Mononuclear cell (primary cell): ENCODE data around the gene SDC1. TPM values are rescaled to one million over a fixed set of nuclear protein-coding genes. Genes with fewer than 3 reads are reported as not detected.

Experiments used
- H3K27me3 ChIP-seq: 2 replicates; pipeline ENCODE4 v1.6.0; 2011; ENCODE audit warnings: low read length, control low read depth; ENCODE audit not compliant: insufficient read depth
- H3K4me1 ChIP-seq: 2 replicates; pipeline ENCODE4 v1.5.1; 2011; ENCODE audit warnings: mild to moderate bottlenecking, low read length, control low read depth; ENCODE audit not compliant: insufficient read depth
- H3K4me3 ChIP-seq: 2 replicates; pipeline ENCODE4 v1.5.1; 2011; ENCODE audit warnings: mild to moderate bottlenecking, low read length, moderate library complexity
- H3K9me3 ChIP-seq: 2 replicates; pipeline ENCODE4 v1.5.1; 2011; ENCODE audit warnings: low read depth, mild to moderate bottlenecking, control low read depth, low read length
- total RNA-seq: library from RNA; depleted of rRNA; stranded (reverse); fragments of >200 nt; gene quantifications from one replicate; pipeline ENCODE4 v1.2.3, GENCODE V29; 2012

The SDC1 gene
- total RNA-seq, 1 donor = not detected

DNA sequence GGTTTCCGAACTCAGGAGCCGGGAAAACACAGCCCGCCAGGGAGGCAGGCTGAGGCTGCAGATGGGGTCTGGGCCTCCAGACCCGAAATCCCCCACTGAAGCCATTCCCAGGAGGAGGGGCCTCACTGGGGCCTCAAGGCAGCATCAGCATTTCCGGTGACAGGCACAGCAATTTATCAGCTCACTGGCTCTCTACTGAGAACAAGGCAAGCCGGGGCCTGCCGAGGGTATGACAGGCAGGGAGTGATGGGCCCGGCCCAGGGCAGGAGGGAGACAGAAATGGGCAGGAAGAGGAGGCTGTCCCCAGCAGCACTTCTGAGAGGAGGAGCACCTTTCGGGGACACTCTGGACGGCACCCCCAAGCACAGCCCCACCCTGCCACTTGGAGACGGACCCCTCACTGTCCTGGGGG is 12.5 kb downstream of the SDC1 start:
- H3K27me3 ChIP-seq = no peaks in the 10 kb centered on the region
- no peak overlapping the region for H3K4me3 ChIP-seq
- H3K9me3 ChIP-seq = no peaks in the 10 kb centered on the region
- no peaks in the 10 kb centered on the region for H3K4me1 ChIP-seq

DNA sequence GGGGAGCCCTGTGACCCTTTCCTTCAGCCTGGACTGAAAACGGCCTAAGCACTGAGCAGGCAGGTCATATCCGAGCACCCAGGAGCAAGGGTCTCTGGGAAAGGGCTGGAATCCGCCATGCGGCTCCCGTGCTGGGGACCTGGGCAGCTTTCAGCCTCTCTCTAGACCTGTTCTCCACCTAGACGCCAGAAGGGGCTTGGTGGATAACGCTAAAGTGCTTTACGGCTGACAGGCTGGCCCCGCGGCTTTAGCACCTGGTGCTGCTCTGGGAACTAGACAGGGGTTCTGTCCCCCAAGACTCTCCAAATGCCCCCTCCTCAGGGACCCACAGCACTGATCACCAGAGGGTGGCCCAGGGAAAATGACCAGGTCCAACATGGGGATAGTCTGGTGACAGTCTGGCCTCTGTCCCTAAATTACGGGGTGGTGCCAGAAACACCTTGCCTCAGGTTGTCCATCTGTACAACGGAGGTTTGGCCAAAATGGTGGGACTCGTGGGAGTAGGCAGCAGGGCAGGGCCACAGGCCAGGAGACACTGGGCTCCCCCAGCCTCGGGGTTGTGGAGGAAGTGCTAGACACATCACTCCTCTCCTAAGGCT is 13.0 kb downstream of the SDC1 start:
- no peaks in the 10 kb centered on the region for H3K4me1 ChIP-seq
- H3K4me3 ChIP-seq = no peak overlapping the region
- no peaks in the 10 kb centered on the region for H3K27me3 ChIP-seq
- H3K9me3 ChIP-seq = no peaks in the 10 kb centered on the region

DNA sequence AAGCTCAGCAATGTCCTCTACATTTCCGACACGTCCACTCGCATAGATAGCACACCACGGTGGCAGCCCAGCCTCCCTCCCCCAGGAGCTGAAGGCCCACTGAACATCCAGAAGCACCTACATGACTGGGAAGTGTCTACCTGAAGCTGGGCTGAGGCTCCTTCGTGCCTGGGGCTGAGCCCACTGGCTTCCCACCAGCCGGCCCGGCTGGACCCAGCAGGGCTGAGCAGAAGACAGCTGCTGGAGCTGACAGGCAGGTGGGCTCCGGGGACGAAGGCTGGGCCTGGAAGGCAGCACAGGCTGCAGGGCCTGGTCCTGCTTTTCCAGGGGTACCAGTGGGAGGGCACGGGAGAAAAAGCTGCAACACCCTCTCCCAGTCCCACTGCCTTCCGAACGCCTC is 13.5 kb downstream of the SDC1 start:
- Histone ChIP-seq H3K9me3 (no peaks in the 10 kb centered on the region), H3K4me1 (no peaks in the 10 kb centered on the region), H3K27me3 (no peaks in the 10 kb centered on the region), H3K4me3 (no peak overlapping the region)

DNA sequence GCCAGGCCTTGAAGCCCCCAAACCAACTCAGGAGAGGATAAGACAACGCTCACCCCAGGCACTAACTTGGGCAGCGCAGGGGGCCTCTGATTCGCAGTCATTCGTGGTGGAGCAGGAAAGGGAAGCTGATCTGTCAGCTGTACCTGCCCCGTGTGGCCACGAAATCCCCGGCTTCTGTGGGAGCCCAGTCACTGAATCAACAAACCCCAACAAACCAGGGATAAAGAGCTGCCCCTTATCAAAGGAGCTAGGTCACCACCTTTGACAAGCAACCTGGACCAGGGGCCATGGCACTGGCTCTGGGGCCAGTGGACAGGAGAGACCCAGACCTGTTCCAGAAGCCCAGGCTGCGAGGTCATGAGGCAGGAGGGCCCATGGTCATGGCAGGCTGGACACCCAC is 14.5 kb downstream of the SDC1 start:
- H3K27me3 ChIP-seq = no peaks in the 10 kb centered on the region
- H3K4me3 ChIP-seq = no peak overlapping the region
- no peaks in the 10 kb centered on the region for H3K9me3 ChIP-seq
- no peaks in the 10 kb centered on the region for H3K4me1 ChIP-seq

DNA sequence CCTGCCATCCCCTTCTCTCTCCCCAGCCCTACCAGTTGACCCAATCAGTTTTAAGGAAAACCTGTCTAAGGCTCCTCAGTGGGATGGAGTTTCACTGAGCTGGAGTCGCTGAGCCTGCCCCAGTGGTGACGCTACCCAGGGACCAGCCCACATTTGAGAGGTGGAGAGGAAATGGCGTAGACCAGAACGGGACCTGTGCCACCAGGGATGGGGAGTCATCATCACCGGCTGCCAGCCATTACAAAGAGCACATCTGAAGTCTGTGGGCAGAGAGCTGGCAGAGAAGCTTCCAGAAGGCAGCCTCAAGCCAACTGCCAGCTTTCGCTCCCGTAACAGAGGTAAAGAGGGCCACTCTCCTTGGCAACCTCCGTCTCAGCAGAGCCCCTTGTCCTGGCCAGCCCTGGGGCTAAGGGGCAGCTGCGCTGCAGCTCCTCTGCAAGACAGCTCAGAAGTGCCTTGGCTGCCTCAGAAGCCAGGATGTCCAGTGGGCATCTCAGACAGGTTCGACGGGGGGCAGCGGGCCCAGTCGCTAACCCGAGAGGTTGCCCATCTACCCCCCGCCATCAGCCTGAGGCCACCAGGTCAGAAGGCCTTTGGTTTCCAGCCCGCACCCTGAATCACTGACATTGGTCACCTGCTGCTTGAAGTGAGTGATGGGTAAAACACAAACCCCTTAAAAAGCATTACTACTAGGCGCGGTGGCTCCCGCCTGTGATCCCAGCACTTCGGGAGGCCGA is 15.4 kb downstream of the SDC1 start:
- Histone ChIP-seq H3K4me3 (no peak overlapping the region), H3K9me3 (no peaks in the 10 kb centered on the region), H3K4me1 (no peaks in the 10 kb centered on the region), H3K27me3 (no peaks in the 10 kb centered on the region)

DNA sequence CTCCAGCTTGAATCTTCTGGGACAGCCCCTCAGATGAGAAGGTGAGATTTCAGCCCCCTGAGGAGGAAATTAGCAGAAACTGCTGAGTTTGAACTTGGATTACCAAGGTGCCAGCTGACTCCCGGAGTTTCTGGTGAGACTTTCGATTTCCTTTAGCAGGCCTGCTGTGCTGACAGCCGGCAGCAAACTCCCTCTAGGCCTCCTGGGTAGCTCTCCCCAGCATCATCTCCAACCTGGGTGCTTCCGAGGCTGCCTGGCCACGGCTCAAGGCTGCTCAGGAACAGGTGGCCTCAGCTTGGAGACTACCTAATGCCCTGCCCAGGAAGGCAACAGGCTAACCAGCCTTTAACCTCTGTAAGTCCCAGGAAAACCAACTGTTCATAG is 16.5 kb downstream of the SDC1 start:
- Histone ChIP-seq H3K27me3 (no peaks in the 10 kb centered on the region), H3K9me3 (no peaks in the 10 kb centered on the region), H3K4me1 (no peaks in the 10 kb centered on the region), H3K4me3 (no peak overlapping the region)

DNA sequence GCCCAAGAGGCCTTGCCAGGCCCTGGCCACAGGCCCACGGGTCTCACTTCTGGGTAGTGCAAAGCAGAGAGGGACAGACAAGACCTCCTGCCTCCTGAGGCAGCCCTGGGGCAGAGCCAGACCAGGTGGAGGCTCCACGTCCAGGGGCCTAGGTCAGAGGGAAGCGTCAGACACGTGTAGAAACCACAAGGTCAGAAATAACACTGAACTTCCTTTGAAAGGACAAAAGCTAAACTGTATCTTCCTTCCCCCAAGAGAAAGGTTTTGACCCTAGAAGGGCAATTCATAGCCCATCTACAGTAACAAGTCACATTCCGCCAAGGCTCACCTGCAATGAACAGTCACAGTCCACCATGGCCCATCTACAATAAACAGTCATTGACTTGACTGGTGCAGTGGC is 17.9 kb downstream of the SDC1 start:
- no peaks in the 10 kb centered on the region for H3K9me3 ChIP-seq
- H3K4me3 ChIP-seq = no peak overlapping the region
- no peaks in the 10 kb centered on the region for H3K27me3 ChIP-seq
- no peaks in the 10 kb centered on the region for H3K4me1 ChIP-seq

DNA sequence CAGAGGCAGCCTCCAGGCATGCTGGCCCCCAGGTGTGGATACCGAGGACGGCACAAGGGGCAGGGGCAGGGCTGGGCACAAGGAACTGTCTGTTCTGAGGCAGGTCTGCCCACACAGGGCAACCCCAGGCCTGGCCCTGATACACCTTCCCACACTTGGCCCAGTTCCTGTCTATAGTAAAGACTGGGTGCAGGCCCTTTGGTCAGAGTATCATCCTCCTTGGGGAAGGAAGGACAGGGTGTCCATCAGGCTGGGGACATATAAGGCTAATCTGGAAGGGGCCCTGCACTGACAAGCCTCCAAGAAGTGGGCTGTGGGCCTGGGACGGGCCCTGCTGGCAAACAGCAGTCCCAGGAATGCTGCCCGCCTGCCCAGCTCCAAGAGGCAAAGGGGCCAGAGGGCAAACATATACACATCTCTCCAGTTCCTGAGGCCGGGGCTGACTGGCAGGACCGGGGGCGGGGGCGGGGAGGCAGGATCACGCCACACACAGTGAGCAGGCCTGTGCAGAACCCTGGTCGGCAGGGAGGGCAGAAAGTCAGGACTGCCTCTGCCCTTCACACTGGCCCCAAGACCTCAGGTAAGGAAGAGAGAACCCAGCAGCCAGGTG is 18.9 kb downstream of the SDC1 start:
- no peaks in the 10 kb centered on the region for H3K9me3 ChIP-seq
- H3K4me1 ChIP-seq = no peaks in the 10 kb centered on the region
- no peaks in the 10 kb centered on the region for H3K27me3 ChIP-seq
- H3K4me3 ChIP-seq = no peak overlapping the region

DNA sequence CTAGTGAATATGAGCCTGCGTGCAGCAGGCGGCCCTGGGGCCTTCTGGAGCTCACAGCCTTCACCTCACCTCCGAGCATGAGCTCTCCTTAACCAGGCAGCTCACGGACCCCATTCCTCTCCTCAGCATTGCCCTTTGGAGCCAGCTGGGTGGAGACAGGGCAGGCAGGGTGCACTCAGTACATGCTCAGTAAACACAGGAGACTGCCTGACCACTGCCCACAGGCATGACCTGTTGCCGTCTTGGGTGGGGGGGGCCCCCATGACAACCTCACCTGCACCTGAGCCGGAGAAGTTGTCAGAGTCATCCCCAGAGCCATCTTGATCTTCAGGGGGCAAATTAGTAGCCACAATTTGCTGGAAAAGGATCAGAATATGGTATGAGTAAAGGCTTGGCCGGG is 19.9 kb downstream of the SDC1 start:
- Histone ChIP-seq H3K4me3 (no peak overlapping the region), H3K4me1 (no peaks in the 10 kb centered on the region), H3K9me3 (no peaks in the 10 kb centered on the region), H3K27me3 (no peaks in the 10 kb centered on the region)

DNA sequence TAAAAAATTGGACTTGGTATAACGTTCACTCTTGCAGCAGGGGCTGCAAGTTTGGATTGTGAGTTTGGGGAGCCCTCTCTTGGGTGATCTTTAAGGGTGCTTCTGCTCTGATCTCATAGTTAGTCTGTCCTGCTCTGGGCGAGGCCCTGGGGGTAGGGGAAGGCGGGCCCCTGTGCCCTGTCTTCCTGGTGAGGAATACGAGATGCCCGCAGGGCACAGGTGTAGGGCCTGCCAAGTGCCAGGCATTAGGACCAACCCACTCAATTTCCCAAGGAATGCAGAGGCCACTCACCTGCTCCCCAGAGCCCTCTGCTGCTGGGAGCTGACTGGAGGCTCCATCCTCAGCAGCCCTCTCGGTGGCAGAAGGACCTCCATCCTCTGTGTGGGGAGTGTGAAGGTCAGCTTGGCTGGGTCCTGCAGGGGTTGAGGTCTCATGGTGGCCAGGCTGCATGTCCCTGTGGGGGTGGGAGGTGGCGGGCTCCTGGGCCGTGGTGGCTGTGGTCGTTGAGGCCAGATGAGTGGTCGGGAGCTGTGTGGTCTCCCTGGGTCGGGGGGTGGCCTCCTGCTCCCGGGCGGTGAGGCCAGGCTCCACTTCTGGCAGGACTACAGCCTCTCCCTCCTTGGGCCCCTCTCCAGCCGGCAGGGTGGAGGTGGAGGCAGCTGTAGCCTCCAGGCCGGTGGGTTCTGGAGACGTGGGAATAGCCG is 21.3 kb downstream of the SDC1 start:
- Histone ChIP-seq H3K4me1 (no peaks in the 10 kb centered on the region), H3K27me3 (no peaks in the 10 kb centered on the region), H3K9me3 (no peaks in the 10 kb centered on the region), H3K4me3 (no peak overlapping the region)

DNA sequence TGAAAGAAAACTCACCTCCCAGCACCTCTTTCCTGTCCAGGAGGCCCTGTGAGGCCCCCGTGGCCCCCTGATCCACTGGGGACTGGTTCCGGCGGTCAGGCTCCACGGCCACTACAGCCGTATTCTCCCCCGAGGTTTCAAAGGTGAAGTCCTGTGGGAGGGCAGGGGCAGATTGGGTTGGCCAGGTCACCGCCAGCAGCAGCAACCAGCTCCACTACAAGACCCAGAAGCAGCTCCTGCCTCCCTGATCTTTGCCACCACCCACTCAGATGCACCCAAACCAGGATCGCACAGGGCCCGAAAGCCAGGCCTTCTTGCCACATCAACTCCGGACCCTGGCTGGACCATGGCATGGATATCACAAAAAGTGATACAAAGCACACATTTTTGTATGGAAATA is 21.9 kb downstream of the SDC1 start:
- Histone ChIP-seq H3K9me3 (no peaks in the 10 kb centered on the region), H3K4me3 (no peak overlapping the region), H3K4me1 (no peaks in the 10 kb centered on the region), H3K27me3 (no peaks in the 10 kb centered on the region)

DNA sequence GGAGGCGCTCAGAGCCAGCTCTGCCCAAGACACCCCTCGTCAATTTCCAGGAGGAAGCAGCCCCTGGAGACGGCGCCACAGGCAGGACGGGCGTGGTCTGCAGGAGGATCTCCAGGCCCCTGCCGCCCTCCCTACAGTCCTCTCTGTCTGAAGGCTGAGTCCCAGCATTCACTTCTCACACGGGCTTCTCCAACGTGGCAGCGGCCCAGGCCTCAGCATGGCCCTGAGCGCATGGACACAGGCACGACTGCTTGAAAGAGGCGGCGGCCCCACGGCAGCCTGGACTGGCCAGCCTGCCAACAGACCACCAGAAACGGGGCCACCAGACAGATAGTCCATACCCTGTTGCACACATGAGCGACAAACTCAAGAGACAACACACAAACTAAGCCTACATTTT is 23.3 kb downstream of the SDC1 start:
- Histone ChIP-seq H3K4me1 (no peaks in the 10 kb centered on the region), H3K9me3 (no peaks in the 10 kb centered on the region), H3K27me3 (no peaks in the 10 kb centered on the region), H3K4me3 (no peak overlapping the region)

DNA sequence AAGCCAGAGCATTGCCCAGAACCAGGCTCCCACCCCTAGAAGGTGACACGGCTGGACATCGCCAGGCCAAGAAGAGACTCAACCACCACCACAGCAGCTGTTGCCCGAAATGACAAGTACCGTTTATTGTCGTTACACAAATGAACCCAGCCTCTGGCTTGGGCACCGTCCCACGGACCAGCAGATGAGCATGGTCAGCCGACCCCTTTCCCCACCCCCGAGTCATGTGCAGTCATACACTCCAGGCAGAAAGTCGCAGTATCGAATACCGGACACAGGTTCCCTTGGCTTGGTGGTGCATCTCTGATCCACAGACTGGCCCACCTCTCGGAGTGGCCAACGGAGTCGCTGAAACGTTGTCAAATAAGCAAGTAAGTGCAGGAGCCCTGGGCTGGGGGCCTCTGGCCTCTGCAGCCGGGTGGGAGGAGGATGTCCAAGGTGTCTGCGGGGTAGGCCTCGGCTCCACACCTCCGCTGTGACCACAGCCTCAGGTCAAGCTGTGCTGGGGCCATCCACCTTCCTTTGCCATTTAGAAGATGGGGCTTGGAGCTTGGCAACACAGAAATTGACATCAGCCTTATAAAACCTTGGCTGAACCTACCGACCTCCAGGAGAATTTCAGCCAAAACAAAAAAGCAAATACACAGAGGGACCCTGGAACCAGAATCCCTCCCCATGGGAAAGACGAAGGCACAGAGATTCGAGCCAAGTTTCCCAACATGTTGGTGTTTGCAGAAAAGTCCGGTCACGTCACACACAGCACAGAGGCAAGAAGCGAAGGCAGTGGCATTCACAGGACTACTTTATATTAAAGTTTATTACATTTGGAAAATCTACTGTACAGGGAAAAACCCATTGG is 24.0 kb downstream of the SDC1 start:
- Histone ChIP-seq H3K9me3 (no peaks in the 10 kb centered on the region), H3K27me3 (no peaks in the 10 kb centered on the region), H3K4me1 (no peaks in the 10 kb centered on the region), H3K4me3 (no peak overlapping the region)

DNA sequence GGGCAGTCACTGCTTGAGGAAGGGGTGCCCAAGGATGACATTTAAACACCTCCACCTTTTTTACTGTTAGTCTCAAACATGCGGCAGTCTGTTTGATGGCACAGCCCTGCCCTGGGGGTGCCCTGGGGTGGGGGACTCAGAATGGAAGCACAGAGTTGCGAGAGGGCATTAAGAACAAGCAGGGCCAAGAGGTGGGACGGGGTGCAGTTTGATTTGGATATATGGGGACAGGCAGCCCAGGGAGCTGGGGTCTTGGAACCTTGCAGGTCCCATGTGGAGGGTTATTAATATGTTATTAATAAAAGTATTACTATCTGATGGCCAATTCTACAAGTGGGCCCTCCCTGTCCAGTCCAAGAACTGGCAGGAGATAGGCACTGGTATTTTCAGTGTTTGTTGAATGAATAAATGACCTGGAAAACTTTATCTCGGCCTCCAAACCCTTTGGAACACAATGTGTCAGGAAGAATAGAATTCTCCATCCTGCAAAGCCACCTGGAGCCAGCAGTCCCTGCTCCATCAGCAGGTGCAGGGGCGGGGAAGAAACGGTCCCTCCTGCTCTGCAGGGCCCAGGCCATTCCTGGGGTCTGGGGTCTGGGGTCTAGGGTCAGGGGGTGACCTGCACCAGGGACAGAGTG is 25.2 kb downstream of the SDC1 start:
- H3K4me1 ChIP-seq = no peaks in the 10 kb centered on the region
- no peaks in the 10 kb centered on the region for H3K9me3 ChIP-seq
- no peak overlapping the region for H3K4me3 ChIP-seq
- H3K27me3 ChIP-seq = no peaks in the 10 kb centered on the region
